ENCODE data around the gene SLC16A8.
"Not testable (repeated sequence)": the region's sequence is repeated elsewhere in the genome, so short reads cannot be mapped to it uniquely, and the experiment has no call there.

SLC16A8 gene

GRCh38 chr22:38043151-38044039 lies 40.6 kb downstream of the SLC16A8 start:
- DNase-seq (ENCODE audit: low spot score): no peak

GRCh38 chr22:38042488-38042790 lies 41.5 kb downstream of the SLC16A8 start:
- DNase-seq (ENCODE audit: low spot score): no peak

- DNase-seq (ENCODE audit: low spot score): no peak
Measured at GRCh38 chr22:38041760-38042487, 42.1 kb downstream of the SLC16A8 start.

GRCh38 chr22:38040953-38041759 lies 42.8 kb downstream of the SLC16A8 start:
- DNase-seq (ENCODE audit: low spot score): no peak

GRCh38 chr22:38038890-38039812 lies 44.8 kb downstream of the SLC16A8 start:
- DNase-seq (ENCODE audit: low spot score): no peak

GRCh38 chr22:38038426-38038825 lies 45.6 kb downstream of the SLC16A8 start:
- DNase-seq (ENCODE audit: low spot score): no peak

- DNase-seq (ENCODE audit: low spot score): not testable (repeated sequence)
Measured at GRCh38 chr22:38037367-38038150, 46.4 kb downstream of the SLC16A8 start.

GRCh38 chr22:38036392-38037062 lies 47.5 kb downstream of the SLC16A8 start:
- no peak for DNase-seq (ENCODE audit: low spot score)

GRCh38 chr22:38035530-38035885 lies 48.5 kb downstream of the SLC16A8 start:
- no peak for DNase-seq (ENCODE audit: low spot score)

GRCh38 chr22:38034884-38035529 lies 49.0 kb downstream of the SLC16A8 start:
- no peak for DNase-seq (ENCODE audit: low spot score)

GRCh38 chr22:38034278-38034882 lies 49.6 kb downstream of the SLC16A8 start:
- no peak for DNase-seq (ENCODE audit: low spot score)

GRCh38 chr22:38033522-38034277 lies 50.3 kb downstream of the SLC16A8 start:
- DNase-seq (ENCODE audit: low spot score): no peak

GRCh38 chr22:38032681-38033521 lies 51.1 kb downstream of the SLC16A8 start:
- DNase-seq (ENCODE audit: low spot score): peak; percentile 56

GRCh38 chr22:38031491-38031890 lies 52.5 kb downstream of the SLC16A8 start:
- no peak for DNase-seq (ENCODE audit: low spot score)

GRCh38 chr22:38030311-38031133 lies 53.5 kb downstream of the SLC16A8 start:
- DNase-seq (ENCODE audit: low spot score): no peak

- no peak for DNase-seq (ENCODE audit: low spot score)
Measured at GRCh38 chr22:38029901-38030300, 54.1 kb downstream of the SLC16A8 start.

- no peak for DNase-seq (ENCODE audit: low spot score)
Measured at GRCh38 chr22:38029370-38029769, 54.6 kb downstream of the SLC16A8 start.
